GM13976 (cell line): ENCODE data around the gene RGS6.

ENCODE experiments used
- DNase-seq: peaks from one replicate; pipeline ENCODE4 v3.0.0; 2012; ENCODE audit warnings: low spot score
- in situ Hi-C: fragments of 300-500 bp; cut with MboI; formaldehyde crosslinking; loops from one replicate; pipeline ENCODE4 v1.12.0; 2022; ENCODE audit warnings: low sequenced_read_pairs, mixed read lengths, inconsistent platforms; ENCODE audit not compliant: unreplicated experiment
- TF ChIP-seq, protein P1 (sequence below): IDR thresholded peaks from 2 replicates; pipeline ENCODE4 v1.5.1; 2012; ENCODE audit warnings: borderline replicate concordance, mild to moderate bottlenecking; ENCODE audit not compliant: insufficient read depth; ENCODE audit errors: extremely low read depth, missing control alignments, control extremely low read depth

The RGS6 gene

DNA sequence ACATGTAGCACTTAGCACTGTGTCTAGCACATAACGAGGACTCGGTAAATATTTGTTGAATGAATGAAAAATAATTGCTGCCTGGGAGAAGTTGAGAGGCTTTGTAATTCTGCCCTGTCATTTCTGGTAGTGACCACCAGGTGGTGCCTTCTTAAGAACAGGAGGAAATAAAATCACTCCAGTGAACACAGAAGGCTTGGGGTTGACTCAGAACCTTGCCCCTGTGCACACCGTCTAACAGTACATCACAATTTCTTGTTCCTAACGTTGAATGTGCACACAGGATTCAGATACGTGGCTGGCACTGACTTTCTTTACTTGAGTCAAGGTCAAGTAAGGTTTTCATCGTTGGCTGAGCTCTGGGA, 91.8 kb downstream of the RGS6 start:
- in situ Hi-C loops, result no loop called here
- DNase-seq, result peak; percentile 43
- TF ChIP-seq, protein P1, sequence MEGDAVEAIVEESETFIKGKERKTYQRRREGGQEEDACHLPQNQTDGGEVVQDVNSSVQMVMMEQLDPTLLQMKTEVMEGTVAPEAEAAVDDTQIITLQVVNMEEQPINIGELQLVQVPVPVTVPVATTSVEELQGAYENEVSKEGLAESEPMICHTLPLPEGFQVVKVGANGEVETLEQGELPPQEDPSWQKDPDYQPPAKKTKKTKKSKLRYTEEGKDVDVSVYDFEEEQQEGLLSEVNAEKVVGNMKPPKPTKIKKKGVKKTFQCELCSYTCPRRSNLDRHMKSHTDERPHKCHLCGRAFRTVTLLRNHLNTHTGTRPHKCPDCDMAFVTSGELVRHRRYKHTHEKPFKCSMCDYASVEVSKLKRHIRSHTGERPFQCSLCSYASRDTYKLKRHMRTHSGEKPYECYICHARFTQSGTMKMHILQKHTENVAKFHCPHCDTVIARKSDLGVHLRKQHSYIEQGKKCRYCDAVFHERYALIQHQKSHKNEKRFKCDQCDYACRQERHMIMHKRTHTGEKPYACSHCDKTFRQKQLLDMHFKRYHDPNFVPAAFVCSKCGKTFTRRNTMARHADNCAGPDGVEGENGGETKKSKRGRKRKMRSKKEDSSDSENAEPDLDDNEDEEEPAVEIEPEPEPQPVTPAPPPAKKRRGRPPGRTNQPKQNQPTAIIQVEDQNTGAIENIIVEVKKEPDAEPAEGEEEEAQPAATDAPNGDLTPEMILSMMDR, result peak; percentile 61

DNA sequence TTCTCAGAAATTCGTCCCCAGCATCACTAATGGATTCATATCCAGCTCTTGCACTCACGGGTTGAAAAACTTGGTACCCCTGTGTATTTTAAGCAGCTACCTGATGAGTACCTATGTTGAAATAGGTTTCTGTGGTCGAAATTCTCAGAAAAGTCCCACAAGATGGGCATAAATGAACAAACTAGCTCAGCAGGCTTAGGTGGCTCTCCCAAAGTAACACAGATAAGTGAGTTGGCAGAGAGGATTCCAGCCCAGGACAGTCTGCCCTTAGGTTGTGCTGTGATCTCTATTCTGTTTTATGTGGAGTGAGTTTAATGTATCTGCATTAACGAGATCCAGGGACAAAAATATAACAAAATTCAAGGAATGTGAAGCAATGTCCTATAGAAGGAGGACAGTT, 92.3 kb downstream of the RGS6 start:
- in situ Hi-C loops, result no loop called here
- DNase-seq, result no peak

DNA sequence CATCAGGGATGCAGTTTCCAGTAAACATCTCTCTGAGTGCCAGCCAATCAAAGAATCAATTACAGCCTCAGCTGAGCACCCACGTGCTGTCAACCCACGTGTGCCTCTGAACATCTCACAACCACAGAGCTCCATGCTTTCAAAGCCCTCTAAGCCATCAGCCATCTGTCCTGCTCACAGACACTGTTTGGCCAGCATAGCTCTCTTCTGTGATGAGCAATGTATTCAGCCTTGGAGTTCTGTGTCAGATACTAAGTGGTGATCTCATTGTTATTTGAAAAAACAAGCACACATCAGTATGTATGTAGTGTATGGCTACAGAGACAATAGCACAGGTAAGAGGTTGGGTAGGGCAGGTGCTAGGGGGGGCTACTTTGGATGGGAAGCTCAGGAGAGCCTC, 94.3 kb downstream of the RGS6 start:
- in situ Hi-C loops, result no loop called here
- TF ChIP-seq, protein P1, result no peak
- DNase-seq, result no peak

More for the DNA sequence above, 92.3 kb downstream of the RGS6 start:
- TF ChIP-seq, protein P1, result no peak

DNA sequence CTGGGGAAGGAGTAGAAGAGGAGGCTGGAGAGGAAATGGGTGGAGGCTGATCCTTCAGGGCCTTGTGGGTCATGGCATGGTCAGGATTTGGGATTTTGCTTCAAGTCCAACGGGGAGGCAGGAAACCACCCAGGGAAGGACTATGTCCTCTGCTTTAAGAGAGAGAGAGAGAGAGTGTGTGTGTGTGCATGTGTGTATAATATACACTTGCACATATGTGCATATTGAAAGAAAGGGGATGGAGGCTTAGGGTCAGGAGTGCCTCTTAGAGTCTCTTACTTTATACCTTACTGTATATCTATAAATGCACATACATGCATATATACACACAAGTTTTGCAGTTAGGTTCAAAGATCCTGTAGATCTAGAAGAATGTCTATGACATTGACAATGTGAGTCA, 94.8 kb downstream of the RGS6 start:
- DNase-seq, result no peak
- in situ Hi-C loops, result no loop called here
- TF ChIP-seq, protein P1, result no peak

DNA sequence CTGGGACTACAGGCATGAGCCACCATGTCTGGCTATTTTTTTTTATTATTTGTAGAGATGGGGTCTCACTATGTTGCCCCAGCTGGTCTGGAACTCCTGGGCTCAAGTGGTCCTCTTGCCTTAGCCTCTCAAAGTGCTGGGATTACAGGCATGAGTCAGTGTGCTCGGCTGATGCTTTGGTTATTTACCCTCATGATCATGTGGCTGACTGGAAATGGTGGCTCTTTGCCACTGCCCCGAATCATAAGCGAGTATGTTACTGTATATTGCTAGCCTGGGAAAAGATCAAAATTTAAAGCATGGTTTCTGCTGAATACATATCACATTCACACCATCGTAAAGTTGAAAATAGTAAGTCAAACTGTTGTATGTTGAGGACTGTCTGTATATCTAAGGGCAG, 101.1 kb downstream of the RGS6 start:
- TF ChIP-seq, protein P1, result no peak
- DNase-seq, result no peak
- in situ Hi-C loops, result no loop called here

DNA sequence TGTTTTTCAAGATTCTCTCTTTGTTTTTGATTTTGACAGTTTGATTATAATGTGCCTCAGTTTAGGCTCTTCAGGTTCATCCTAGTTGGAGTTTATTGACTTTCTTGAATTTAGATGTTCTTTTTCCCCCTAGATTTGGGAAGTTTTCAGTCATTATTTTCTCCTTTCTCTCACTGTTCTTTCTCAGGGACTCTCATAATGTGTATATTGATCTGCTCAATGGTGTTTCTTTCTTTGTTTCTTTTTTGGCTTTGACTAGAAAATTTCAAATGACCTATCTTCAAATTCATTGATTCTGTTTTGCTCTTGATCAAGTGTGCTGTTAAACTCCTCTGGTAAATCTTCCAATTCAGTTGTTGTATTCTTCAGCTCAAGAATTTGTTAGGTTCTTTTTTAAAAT, 108.3 kb downstream of the RGS6 start:
- DNase-seq, result no peak
- TF ChIP-seq, protein P1, result no peak
- in situ Hi-C loops, result no loop called here

DNA sequence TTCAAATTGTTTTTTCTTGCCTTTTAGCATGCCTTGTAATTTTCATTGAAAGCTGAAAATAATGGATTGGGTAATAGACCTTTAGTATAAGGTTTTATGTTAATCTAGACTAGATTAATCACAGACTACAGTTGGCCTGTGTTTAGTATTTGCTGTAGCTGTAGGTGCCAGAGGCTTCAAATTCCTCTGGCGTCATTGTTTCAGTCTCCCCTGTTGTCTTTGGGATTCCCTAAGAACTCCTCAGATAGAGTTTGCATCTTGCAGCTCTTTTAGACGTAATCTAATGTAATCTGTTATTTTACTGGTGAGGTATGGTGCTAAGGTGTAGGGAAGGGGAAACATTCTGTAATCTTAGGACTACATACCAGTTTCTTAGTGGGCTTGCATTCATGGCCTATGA, 113.0 kb downstream of the RGS6 start:
- no peak for DNase-seq

More for the DNA sequence above, 113.0 kb downstream of the RGS6 start:
- TF ChIP-seq, protein P1, result no peak
- in situ Hi-C loops, result no loop called here
